Activated CD8-positive, alpha-beta memory T cell treated with anti-CD3 and anti-CD28 coated beads, Interleukin-2, amount 50 U/mL, for 48 hours (primary cell): Measurements from ENCODE around the gene RAB6A.
"Not testable (repeated sequence)": the region's sequence is repeated elsewhere in the genome, so short reads cannot be mapped to it uniquely, and the experiment has no call there.

Source experiments
- DNase-seq: peaks from one replicate; pipeline ENCODE4 v3.0.0-alpha.2; 2020

RAB6A gene

DNA sequence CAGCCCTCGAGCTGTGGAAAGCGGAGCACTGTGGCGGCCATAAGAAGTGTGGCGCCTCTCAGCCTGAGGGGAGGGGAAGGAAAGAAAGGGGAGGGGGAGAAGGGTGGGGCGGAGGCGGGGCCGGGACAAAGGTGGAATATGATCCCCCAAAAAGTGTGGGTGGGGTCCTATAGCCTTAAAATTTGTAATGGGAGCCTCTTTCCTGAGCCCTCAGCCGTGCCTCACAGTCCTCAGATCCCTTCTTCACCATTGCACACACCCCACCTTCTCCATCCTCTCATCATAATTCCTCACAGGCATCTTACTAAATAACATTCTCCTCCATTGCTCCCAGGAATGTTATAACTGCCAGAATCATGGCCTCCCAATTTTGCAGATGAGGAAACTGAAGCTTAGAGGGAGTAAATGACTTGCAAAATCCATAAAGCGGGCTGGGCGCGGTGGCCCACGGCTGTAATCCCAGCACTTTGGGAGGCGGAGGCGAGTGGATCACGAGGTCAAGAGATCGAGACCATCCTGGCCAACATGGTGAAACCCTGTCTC is 600 bp upstream of the RAB6A start:
- no peak for DNase-seq

DNA sequence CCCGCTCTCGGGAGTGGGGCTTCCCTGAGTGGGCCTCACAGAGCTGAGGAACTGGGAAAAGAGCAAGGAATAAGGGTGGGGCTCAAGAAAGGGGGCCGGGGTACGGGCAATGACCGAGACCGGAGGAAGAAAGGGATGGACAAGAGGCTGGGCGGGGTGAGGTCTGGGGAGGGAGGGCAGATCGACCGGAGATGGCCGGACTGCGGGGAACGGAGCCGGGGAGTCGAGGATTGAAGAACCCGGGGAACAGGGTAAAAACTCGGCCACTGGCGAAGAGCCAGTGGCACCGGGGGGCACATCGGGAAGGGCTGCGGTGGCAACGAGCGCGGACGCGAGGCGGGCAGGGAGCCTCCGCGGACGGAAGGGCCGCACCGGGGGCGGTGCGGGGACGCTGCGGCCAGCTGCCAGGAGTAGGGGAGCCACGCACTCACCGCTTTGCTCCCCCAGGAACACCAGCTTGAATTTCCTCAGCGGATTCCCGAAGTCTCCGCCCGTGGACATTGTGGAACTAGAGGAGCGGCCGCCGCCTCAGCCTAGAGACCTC is 667 bp downstream of the RAB6A start:
- peak; percentile 56 for DNase-seq

GRCh38 chr11:73759610-73760134 is 1.2 kb downstream of the RAB6A start:
- DNase-seq = no peak

DNA sequence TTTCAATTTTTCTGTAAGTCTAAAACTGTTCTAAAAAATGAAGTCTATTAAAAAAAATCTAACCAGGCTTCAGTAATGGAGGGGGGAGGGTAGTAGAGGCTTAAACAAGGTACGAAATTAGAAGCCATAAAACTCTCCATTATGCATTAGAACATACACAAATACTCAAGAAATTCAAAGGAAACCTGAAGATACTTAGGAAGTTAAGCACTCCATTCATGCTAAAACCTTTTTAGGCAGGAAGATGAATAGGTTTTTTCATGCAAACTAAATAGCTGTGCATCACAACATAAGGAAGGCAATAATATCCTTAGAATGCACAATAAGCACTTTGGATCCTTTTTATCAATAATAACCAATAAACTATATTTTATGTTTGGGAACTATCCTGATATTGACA is 2.4 kb downstream of the RAB6A start:
- no peak for DNase-seq

DNA sequence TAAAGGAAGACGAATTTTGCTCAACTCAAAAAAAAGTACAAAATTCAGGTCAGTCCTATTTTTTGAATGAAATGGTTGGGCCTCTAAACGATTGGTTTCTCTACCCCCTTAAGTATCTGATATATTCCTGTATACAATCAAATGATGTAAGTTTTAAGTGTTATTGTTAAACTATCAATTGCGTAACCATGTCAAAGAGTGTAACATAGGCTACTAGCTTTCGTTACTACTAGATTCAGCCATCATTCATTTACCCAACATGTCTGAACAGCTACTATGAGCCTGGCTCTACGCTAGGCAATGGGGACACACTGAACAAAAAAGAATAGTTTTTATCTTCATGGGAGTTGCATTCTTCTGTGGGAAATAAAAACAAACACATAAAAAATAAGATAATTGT is 3.3 kb downstream of the RAB6A start:
- DNase-seq = no peak

GRCh38 chr11:73755670-73756069 is 5.2 kb downstream of the RAB6A start:
- DNase-seq = no peak

DNA sequence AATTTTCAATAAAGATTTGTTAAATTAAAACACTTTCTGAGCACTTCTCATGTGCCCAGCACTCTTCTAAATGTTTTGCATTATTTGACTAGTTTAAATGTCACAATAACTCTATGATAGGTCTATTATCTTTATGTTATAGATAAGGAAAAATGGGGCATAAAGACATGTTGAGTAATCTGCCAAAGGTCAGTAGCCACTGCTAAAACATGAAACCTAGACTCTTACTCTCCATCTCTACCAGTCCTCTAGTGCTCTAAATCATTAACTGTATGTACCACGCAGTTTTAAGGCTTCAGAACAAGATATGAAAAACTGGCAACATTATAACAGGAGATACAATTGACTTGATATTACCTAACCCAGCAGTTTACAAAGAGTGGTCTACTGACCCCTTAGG is 6.9 kb downstream of the RAB6A start:
- DNase-seq = no peak

DNA sequence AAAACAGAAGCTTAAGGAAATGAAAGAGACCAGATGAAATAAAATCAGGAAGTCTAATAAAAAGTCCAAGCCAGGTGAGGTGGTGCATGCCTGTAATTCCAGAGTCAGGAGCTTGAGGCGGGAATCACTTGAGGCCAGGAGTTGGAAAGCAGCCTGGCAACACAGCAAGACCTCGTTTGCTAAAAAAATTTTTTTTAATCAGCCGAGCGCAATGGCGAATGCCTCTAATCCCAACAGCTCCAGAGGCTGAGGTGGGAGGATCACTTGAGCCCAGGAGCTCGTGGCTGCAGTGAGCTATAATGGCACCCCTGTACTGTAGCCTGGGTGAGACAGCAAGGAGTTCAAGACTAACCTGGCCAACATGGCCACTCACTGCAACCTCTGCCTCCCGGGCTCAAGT is 8.0 kb downstream of the RAB6A start:
- no peak for DNase-seq

GRCh38 chr11:73752216-73752867 is 8.5 kb downstream of the RAB6A start:
- DNase-seq = no peak

- DNase-seq = not testable (repeated sequence)
Observed at GRCh38 chr11:73750862-73751261, 10.0 kb downstream of the RAB6A start.

GRCh38 chr11:73750228-73750627 is 10.6 kb downstream of the RAB6A start:
- DNase-seq = no peak

DNA sequence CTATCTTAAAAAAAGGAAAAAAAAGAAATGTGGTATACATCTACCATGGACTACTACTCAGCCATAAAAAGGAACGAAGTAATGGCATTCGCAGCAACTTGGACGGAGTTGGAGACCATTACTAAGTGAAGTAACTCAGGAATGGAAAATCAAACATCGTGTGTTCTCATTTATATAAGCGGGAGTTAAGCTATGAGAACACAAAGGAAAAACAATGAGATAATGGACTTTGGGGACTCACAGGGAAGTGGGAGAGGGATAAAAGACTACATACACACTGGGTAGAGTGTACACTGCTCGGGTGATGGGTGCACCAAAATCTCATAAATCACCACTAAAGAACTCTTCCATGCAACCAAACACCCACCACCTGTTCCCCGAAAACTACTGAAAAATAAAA is 11.8 kb downstream of the RAB6A start:
- no peak for DNase-seq

DNA sequence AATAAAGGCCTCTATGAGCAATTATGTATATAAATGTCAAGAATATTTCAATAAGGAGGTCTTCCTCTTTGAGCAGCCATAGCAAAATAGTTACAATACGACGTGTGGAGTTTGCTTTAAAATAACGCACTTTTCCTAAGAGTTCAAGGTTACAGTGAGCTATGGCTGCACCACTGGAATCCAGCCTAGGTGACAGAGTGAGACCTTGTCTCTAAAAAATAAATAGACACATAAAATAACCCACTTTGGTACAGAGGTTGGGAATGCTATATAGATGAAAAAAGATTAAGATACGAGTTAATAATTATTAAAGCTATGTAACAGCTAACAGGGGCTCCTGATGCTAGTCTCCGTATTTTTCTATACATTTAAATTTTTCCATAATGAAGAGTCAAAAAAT is 12.6 kb downstream of the RAB6A start:
- no peak for DNase-seq

- no peak for DNase-seq
Observed at GRCh38 chr11:73747762-73748161, 13.1 kb downstream of the RAB6A start.

GRCh38 chr11:73746701-73747100 is 14.2 kb downstream of the RAB6A start:
- DNase-seq = no peak

DNA sequence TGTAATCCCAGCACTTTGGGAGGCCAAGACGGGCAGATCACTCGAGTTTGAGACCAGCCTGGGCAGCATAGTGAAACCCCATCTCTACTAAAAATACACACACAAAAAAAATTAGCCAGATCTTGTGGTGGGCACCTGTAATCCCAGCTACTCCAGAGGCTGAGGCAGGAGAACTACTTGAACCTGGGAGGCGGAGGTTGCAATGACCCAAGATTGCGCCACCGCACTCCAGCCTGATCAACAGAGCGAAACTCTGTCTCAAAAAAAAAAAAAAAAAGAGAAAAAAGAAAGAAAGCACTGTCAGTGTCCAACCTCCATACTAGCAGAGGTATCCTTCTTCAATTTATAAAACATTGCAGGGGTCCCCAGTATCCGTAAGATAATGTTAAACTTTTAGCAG is 17.8 kb downstream of the RAB6A start:
- no peak for DNase-seq

DNA sequence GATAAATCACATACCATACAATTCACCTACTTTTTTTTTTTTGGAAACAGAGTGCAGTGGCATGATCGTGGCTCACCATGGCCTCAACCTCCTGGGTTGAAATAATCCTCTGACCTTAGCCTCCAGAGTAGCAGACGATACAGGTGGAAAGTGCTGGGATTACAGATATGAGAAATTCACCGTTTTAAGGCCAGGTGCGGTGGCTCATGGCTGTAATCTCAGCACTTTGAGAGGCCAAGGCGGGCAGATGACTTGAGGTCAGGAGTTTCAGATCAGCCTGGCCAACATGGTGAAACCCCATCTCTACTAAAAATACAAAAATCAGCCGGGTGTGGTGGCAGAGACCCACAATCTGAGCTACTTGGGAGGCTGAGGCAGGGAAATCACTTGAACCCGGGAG is 24.9 kb downstream of the RAB6A start:
- not testable (repeated sequence) for DNase-seq

DNA sequence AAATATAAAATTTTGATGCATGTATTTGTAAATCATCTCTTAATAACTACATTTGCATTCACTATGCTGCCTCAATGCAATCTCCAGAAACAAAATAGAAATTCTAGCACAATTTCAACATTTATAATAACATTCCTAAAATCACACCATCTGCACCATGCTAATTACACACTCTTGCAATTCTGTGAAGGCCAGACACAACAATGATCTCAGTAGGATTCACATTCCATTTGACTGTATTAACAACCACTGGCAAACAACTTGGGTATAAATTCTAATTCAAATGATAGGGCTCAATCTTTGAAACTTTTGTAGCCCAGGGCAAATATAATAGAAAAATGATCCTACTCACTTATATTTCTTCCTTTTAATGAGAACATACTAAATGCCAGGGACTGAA is 25.9 kb downstream of the RAB6A start:
- no peak for DNase-seq

DNA sequence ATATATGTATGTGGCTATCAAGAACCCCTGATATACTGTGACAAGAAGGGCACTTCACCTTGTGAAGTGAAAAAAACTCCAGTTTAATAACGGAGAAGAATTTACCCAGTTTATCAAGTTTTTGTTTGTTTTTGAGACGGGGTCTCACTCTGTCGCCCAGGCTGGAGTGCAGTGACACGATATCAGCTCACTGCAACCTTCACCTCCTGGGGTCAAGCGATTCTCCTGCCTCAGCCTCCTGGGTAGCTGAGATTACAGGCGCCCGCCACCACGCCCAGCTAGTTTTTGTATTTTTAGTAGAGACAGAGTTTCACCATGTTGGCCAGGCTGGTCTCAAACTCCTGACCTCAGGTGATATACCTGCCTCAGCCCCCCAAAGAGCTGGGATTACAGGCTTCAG is 26.9 kb downstream of the RAB6A start:
- not testable (repeated sequence) for DNase-seq

DNA sequence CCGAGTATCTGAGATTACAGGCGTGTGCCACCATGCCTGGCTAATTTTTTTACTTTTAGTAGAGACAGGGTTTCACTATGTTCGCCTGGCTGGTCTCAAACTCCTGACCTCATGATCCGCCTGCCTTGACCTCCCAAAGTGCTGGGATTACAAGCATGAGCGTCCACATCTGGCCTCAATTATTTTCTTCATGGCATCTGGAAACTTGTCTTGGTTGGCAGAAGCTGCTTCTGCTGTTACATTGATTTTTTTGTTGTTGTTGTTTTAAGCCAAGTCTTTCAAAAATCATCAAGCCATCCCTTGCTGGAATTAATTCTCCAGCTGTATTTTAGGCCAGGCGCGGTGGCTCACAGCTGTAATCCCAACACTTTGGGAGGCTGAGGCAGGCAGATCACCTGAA is 27.9 kb downstream of the RAB6A start:
- DNase-seq = not testable (repeated sequence)

- no peak for DNase-seq
Observed at GRCh38 chr11:73729594-73730206, 31.2 kb downstream of the RAB6A start.

- DNase-seq = no peak
Observed at GRCh38 chr11:73728000-73728399, 32.9 kb downstream of the RAB6A start.

GRCh38 chr11:73726825-73727224 is 34.0 kb downstream of the RAB6A start:
- DNase-seq = no peak

DNA sequence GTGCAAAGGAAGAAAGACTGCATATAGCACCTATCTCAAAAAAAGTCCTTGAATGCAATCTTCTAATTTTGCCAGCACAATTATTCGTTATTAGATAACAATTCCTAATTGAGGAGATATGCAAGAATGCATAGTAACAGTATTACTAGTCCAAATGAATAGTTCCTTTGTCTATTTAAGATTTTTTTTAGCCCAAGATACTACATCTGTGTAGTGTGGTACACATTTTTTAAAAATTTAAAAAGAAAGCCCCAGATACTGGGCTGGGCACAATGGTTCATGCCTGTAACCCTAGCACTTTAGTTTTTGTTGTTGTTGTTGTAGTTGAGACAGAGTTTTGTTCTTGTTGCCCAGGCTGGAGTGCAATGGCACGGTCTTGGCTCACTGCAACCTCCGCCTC is 43.7 kb downstream of the RAB6A start:
- DNase-seq = no peak
